ENCODE measurements around the gene GPC6.

GRCh38 chr13:93224535-93224934 is 2.1 kb upstream of the GPC6 start:
- TF ChIP-seq GATA2 (IDR thresholded peaks at IDR 0.05; ENCODE audit: low read depth, low read length) (no peak), GATA3 (IDR thresholded peaks at IDR 0.05; ENCODE audit: low read depth, low read length) (no peak)

Measured in SH-SY5Y (cell line).